SK-N-SH treated with all-trans-retinoic acid at 6 μM for 48 hours (cell line): Measurements from ENCODE around the gene SLC2A1.

Experiments used
- ZC3H10 ChIP-seq: fragments of 250-450 bp; sonication (Bioruptor Pico); IDR thresholded peaks from 2 replicates; pipeline ENCODE4 v1.5.1; 2021; ENCODE audit warnings: mild to moderate bottlenecking, moderate library complexity
- ZFP30 ChIP-seq: fragments of 450-650 bp; formaldehyde crosslinking; IDR thresholded peaks from 2 replicates; pipeline ENCODE4 v1.5.0; 2022; ENCODE audit warnings: mild to moderate bottlenecking, moderate library complexity

DNA sequence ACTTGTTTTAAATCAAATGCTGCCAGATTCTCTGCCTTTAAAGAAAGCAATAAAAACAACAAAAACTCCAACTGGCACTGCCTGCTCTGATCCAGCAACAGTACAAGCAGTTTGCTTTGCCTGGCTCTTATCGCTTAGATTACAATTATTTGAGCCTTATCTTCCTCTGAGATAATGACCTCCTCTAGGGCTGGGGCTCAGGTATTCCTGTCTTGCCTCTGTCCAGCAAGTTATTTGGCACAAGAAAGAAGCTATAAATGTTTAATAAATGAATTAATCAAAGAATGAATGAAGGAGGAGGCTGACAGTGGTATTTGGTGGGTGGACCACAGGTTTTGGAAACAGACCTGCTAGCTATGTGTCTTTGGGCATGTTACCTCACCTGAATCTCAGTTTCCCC, 6.7 kb upstream of the SLC2A1 start:
- TF ChIP-seq ZC3H10 (CRISPR knock-in tag) = no peak
- TF ChIP-seq ZFP30 (CRISPR knock-in tag) = no peak
